Subcutaneous abdominal adipose tissue (tissue), 5 donors: ENCODE results near the gene ZNF407.

Source experiments
- H3K27ac ChIP-seq: one replicate; pipeline ENCODE4 v1.7.0; 2013; ENCODE audit warnings: low read depth, mild to moderate bottlenecking, inconsistent platforms, low read length, moderate library complexity
- H3K27me3 ChIP-seq, 5 donors: one replicate each; pipeline ENCODE4 v1.7.0; 2013; ENCODE audit warnings: low read length in 5 of 5, inconsistent platforms in 1 of 5; ENCODE audit not compliant: control insufficient read depth in 5 of 5, insufficient read depth in 4 of 5
- H3K36me3 ChIP-seq, 5 donors: one replicate each; pipeline ENCODE4 v1.7.0; 2013; ENCODE audit warnings: low read length in 5 of 5; ENCODE audit not compliant: control insufficient read depth in 5 of 5, insufficient read depth in 5 of 5
- H3K4me1 ChIP-seq, 5 donors: one replicate each; pipeline ENCODE4 v1.7.0; 2013; ENCODE audit warnings: low read length in 5 of 5, mild to moderate bottlenecking in 3 of 5, moderate library complexity in 1 of 5; ENCODE audit not compliant: control insufficient read depth in 5 of 5, insufficient read depth in 5 of 5
- H3K4me3 ChIP-seq, 5 donors: one replicate each; pipeline ENCODE4 v1.7.0; 2013; ENCODE audit warnings: low read length in 5 of 5, low read depth in 1 of 5
- H3K9ac ChIP-seq, 5 donors: one replicate each; pipeline ENCODE4 v1.7.0; 2013; ENCODE audit warnings: low read length in 5 of 5, mild to moderate bottlenecking in 4 of 5, moderate library complexity in 3 of 5
- H3K9me3 ChIP-seq, 5 donors: one replicate each; pipeline ENCODE4 v1.7.0; 2013; ENCODE audit warnings: low read length in 5 of 5; ENCODE audit not compliant: control insufficient read depth in 5 of 5
- donor health status: healthy.
- donor health status: healthy.
- donor health status: healthy.
- donor health status: healthy.
- donor health status: healthy.

Gene ZNF407

GRCh38 chr18:74682141-74682990 lies 84.7 kb downstream of the ZNF407 start:
- no peak overlapping the region for H3K27ac ChIP-seq
- no peak overlapping the region for H3K4me3 ChIP-seq
- H3K9ac ChIP-seq, result no peak overlapping the region
- peaks cover 0 to 2% (median 0%) of the 10 kb centered on the region in 5 donors for H3K9me3 ChIP-seq
- H3K4me1 ChIP-seq, result no peaks in the 10 kb centered on the region
- peaks cover 5 to 19% (median 9%) of the 10 kb centered on the region in 5 donors for H3K36me3 ChIP-seq
- H3K27me3 ChIP-seq, result no peaks in the 10 kb centered on the region

GRCh38 chr18:74682991-74683297 lies 85.3 kb downstream of the ZNF407 start:
- Histone ChIP-seq H3K36me3 (peaks cover 5 to 19% (median 9%) of the 10 kb centered on the region in 5 donors), H3K9ac (no peak overlapping the region), H3K27ac (no peak overlapping the region), H3K27me3 (no peaks in the 10 kb centered on the region), H3K4me1 (no peaks in the 10 kb centered on the region), H3K4me3 (no peak overlapping the region), H3K9me3 (no peaks in the 10 kb centered on the region)

- Histone ChIP-seq H3K9me3 (no peaks in the 10 kb centered on the region), H3K27ac (no peak overlapping the region), H3K36me3 (peaks cover 5 to 19% (median 9%) of the 10 kb centered on the region in 5 donors), H3K4me3 (no peak overlapping the region), H3K4me1 (no peaks in the 10 kb centered on the region), H3K27me3 (no peaks in the 10 kb centered on the region), H3K9ac (no peak overlapping the region)
Observed at GRCh38 chr18:74683573-74683972, 85.9 kb downstream of the ZNF407 start.

- H3K27ac ChIP-seq, result no peak overlapping the region
- no peaks in the 10 kb centered on the region for H3K9me3 ChIP-seq
- H3K36me3 ChIP-seq, result peaks cover 0 to 16% (median 9%) of the 10 kb centered on the region in 5 donors
Observed at GRCh38 chr18:74689251-74689650, 91.6 kb downstream of the ZNF407 start.

GRCh38 chr18:74692367-74693013 lies 94.8 kb downstream of the ZNF407 start:
- H3K27me3 ChIP-seq, result no peaks in the 10 kb centered on the region
- no peak overlapping the region for H3K4me3 ChIP-seq
- no peaks in the 10 kb centered on the region for H3K9me3 ChIP-seq
- no peak overlapping the region for H3K27ac ChIP-seq
- H3K4me1 ChIP-seq, result no peaks in the 10 kb centered on the region
- H3K9ac ChIP-seq, result no peak overlapping the region
- H3K36me3 ChIP-seq, result no peaks in the 10 kb centered on the region

More at GRCh38 chr18:74689251-74689650, 91.6 kb downstream of the ZNF407 start:
- no peaks in the 10 kb centered on the region for H3K4me1 ChIP-seq
- H3K9ac ChIP-seq, result no peak overlapping the region
- no peaks in the 10 kb centered on the region for H3K27me3 ChIP-seq
- H3K4me3 ChIP-seq, result no peak overlapping the region

- H3K4me3 ChIP-seq, result no peak overlapping the region
- H3K27me3 ChIP-seq, result no peaks in the 10 kb centered on the region
- H3K9me3 ChIP-seq, result no peaks in the 10 kb centered on the region
- no peaks in the 10 kb centered on the region for H3K36me3 ChIP-seq
- no peaks in the 10 kb centered on the region for H3K4me1 ChIP-seq
- no peak overlapping the region for H3K9ac ChIP-seq
- no peak overlapping the region for H3K27ac ChIP-seq
Observed at GRCh38 chr18:74694436-74694835, 96.8 kb downstream of the ZNF407 start.

GRCh38 chr18:74695170-74695569 lies 97.5 kb downstream of the ZNF407 start:
- Histone ChIP-seq H3K36me3 (no peaks in the 10 kb centered on the region), H3K9me3 (no peaks in the 10 kb centered on the region), H3K27ac (no peak overlapping the region), H3K27me3 (no peaks in the 10 kb centered on the region), H3K4me1 (no peaks in the 10 kb centered on the region), H3K9ac (no peak overlapping the region), H3K4me3 (no peak overlapping the region)

- Histone ChIP-seq H3K27me3 (no peaks in the 10 kb centered on the region), H3K36me3 (peaks cover 0 to 5% (median 0%) of the 10 kb centered on the region in 5 donors), H3K4me3 (no peak overlapping the region), H3K4me1 (no peaks in the 10 kb centered on the region), H3K27ac (no peak overlapping the region), H3K9me3 (no peaks in the 10 kb centered on the region), H3K9ac (no peak overlapping the region)
Observed at GRCh38 chr18:74698881-74699280, 101.2 kb downstream of the ZNF407 start.

- no peaks in the 10 kb centered on the region for H3K27me3 ChIP-seq
- H3K4me3 ChIP-seq, result no peak overlapping the region
- no peaks in the 10 kb centered on the region for H3K4me1 ChIP-seq
- no peak overlapping the region for H3K9ac ChIP-seq
- H3K9me3 ChIP-seq, result no peaks in the 10 kb centered on the region
- no peak overlapping the region for H3K27ac ChIP-seq
- peaks cover 0 to 5% (median 0%) of the 10 kb centered on the region in 5 donors for H3K36me3 ChIP-seq
Observed at GRCh38 chr18:74699455-74699854, 101.8 kb downstream of the ZNF407 start.

GRCh38 chr18:74702950-74703349 lies 105.3 kb downstream of the ZNF407 start:
- H3K9me3 ChIP-seq, result no peaks in the 10 kb centered on the region
- no peaks in the 10 kb centered on the region for H3K27me3 ChIP-seq
- H3K4me1 ChIP-seq, result no peaks in the 10 kb centered on the region
- no peak overlapping the region for H3K27ac ChIP-seq
- no peak overlapping the region for H3K4me3 ChIP-seq
- peaks cover 0 to 5% (median 0%) of the 10 kb centered on the region in 5 donors for H3K36me3 ChIP-seq
- H3K9ac ChIP-seq, result no peak overlapping the region
